Measurements from ENCODE around the gene EXOC4. TPM values are rescaled to one million over a fixed set of nuclear protein-coding genes. Genes with fewer than 3 reads are reported as not detected.
"Not testable (repeated sequence)": the region's sequence is repeated elsewhere in the genome, so short reads cannot be mapped to it uniquely, and the experiment has no call there.

The EXOC4 gene
- polyA plus RNA-seq, 1 experiment, result 45.9 TPM

- Histone ChIP-seq H3K36me3 (ENCODE audit: control insufficient read depth, insufficient read depth, low read length) (no peaks in the 10 kb centered on the region), H3K27me3 (ENCODE audit: control insufficient read depth, insufficient read depth, low read length) (no peaks in the 10 kb centered on the region), H3K4me3 (ENCODE audit: low read depth, low read length) (no peak overlapping the region)
- ChIA-PET CTCF (interaction anchor here (1.4 kb wide), 1 partner anchor 16 kb away, joined by 3 read pairs; no protein-coding TSS in a partner anchor), POLR2A (no interaction called here)
- no peak for DNase-seq (ENCODE audit: low read depth)
- TF ChIP-seq CTCF (IDR thresholded peaks at IDR 0.05; ENCODE audit: insufficient read depth, low read depth, low read length), result no peak
Measured at GRCh38 chr7:133985300-133985699, 732.4 kb downstream of the EXOC4 start.

- no peak for TF ChIP-seq CTCF (IDR thresholded peaks at IDR 0.05; ENCODE audit: insufficient read depth, low read depth, low read length)
- no peak overlapping the region for H3K4me3 ChIP-seq (ENCODE audit: low read depth, low read length)
- H3K36me3 ChIP-seq (ENCODE audit: control insufficient read depth, insufficient read depth, low read length), result no peaks in the 10 kb centered on the region
- ChIA-PET POLR2A (no interaction called here), CTCF (interaction anchor here (0.6 kb wide), 1 partner anchor 30 kb away, joined by 4 read pairs; no protein-coding TSS in a partner anchor)
- no peak for DNase-seq (ENCODE audit: low read depth)
- H3K27me3 ChIP-seq (ENCODE audit: control insufficient read depth, insufficient read depth, low read length), result no peaks in the 10 kb centered on the region
Measured at GRCh38 chr7:133987582-133987981, 734.7 kb downstream of the EXOC4 start.

- Histone ChIP-seq H3K4me3 (ENCODE audit: low read depth, low read length) (no peak overlapping the region), H3K36me3 (ENCODE audit: control insufficient read depth, insufficient read depth, low read length) (no peaks in the 10 kb centered on the region), H3K27me3 (ENCODE audit: control insufficient read depth, insufficient read depth, low read length) (no peaks in the 10 kb centered on the region)
- POLR2A ChIA-PET, result no interaction called here
- no peak for TF ChIP-seq CTCF (IDR thresholded peaks at IDR 0.05; ENCODE audit: insufficient read depth, low read depth, low read length)
- DNase-seq (ENCODE audit: low read depth), result no peak
- CTCF ChIA-PET, result interaction anchor here (0.6 to 1.5 kb wide), 2 partner anchors 17 to 283 kb away, joined by 3 read pairs; no protein-coding TSS in a partner anchor
Measured at GRCh38 chr7:133993547-133993946, 740.7 kb downstream of the EXOC4 start.

- DNase-seq (ENCODE audit: low read depth); H3K36me3 ChIP-seq (ENCODE audit: control insufficient read depth, insufficient read depth, low read length): not testable (repeated sequence)
- CTCF ChIA-PET, result interaction anchor here (1.5 kb wide), 1 partner anchor 16 kb away, joined by 3 read pairs; no protein-coding TSS in a partner anchor
Measured at GRCh38 chr7:133994100-133994499, 741.2 kb downstream of the EXOC4 start.

GRCh38 chr7:133997463-133997862, 744.6 kb downstream of the EXOC4 start:
- POLR2A ChIA-PET, result no interaction called here
- CTCF ChIA-PET, result no interaction called here
- Histone ChIP-seq H3K36me3 (ENCODE audit: control insufficient read depth, insufficient read depth, low read length) (no peaks in the 10 kb centered on the region), H3K27me3 (ENCODE audit: control insufficient read depth, insufficient read depth, low read length) (no peaks in the 10 kb centered on the region), H3K4me3 (ENCODE audit: low read depth, low read length) (no peak overlapping the region)
- no peak for DNase-seq (ENCODE audit: low read depth)
- TF ChIP-seq CTCF (IDR thresholded peaks at IDR 0.05; ENCODE audit: insufficient read depth, low read depth, low read length), result no peak

More at GRCh38 chr7:133994100-133994499, 741.2 kb downstream of the EXOC4 start:
- POLR2A ChIA-PET; H3K27me3 ChIP-seq (ENCODE audit: control insufficient read depth, insufficient read depth, low read length); H3K4me3 ChIP-seq (ENCODE audit: low read depth, low read length): not testable (repeated sequence)

- CTCF ChIA-PET, result no interaction called here
Measured at GRCh38 chr7:133999178-133999577, 746.3 kb downstream of the EXOC4 start.

More at GRCh38 chr7:133999178-133999577, 746.3 kb downstream of the EXOC4 start:
- Histone ChIP-seq H3K4me3 (ENCODE audit: low read depth, low read length) (no peak overlapping the region), H3K27me3 (ENCODE audit: control insufficient read depth, insufficient read depth, low read length) (no peaks in the 10 kb centered on the region), H3K36me3 (ENCODE audit: control insufficient read depth, insufficient read depth, low read length) (no peaks in the 10 kb centered on the region)
- TF ChIP-seq CTCF (IDR thresholded peaks at IDR 0.05; ENCODE audit: insufficient read depth, low read depth, low read length), result no peak
- POLR2A ChIA-PET, result no interaction called here
- no peak for DNase-seq (ENCODE audit: low read depth)
